ENCODE data around the gene EFCC1.

- TF ChIP-seq CTCF (IDR thresholded peaks at IDR 0.05; ENCODE audit: low read depth, low read length) (no peak), EZH2phosphoT487 (IDR thresholded peaks at IDR 0.05; ENCODE audit: low read depth) (no peak)
These were observed 51.6 kb downstream of the EFCC1 start for GRCh38 chr3:129052675-129053074.
